Kidney epithelial cell (primary cell): ENCODE data around the gene ANKUB1. TPM values are rescaled to one million over a fixed set of nuclear protein-coding genes. Genes with fewer than 3 reads are reported as not detected.

Experiments
- DNase-seq: peaks from one replicate; pipeline ENCODE4 v3.0.0-alpha.2; 2010; ENCODE audit warnings: low read depth
- H3K27me3 ChIP-seq: 2 replicates; pipeline ENCODE4 v1.6.0; 2011; ENCODE audit warnings: low read length; ENCODE audit not compliant: control insufficient read depth, insufficient read depth
- H3K36me3 ChIP-seq: 2 replicates; pipeline ENCODE4 v1.5.1; 2011; ENCODE audit warnings: low read length; ENCODE audit not compliant: control insufficient read depth, insufficient read depth
- H3K4me3 ChIP-seq: 2 replicates; pipeline ENCODE4 v1.5.1; 2011; ENCODE audit warnings: low read depth, mild to moderate bottlenecking, control low read depth, low read length
- CTCF ChIP-seq: IDR thresholded peaks from 2 replicates; pipeline ENCODE4 v1.5.1; 2011; ENCODE audit warnings: mild to moderate bottlenecking, moderate library complexity, low read length, control low read depth, inconsistent platforms; ENCODE audit not compliant: insufficient read depth, poor library complexity, severe bottlenecking
- total RNA-seq: library from RNA; depleted of rRNA; stranded (reverse); fragments of >200 nt; gene quantifications from 2 replicates; pipeline ENCODE4 v1.2.3, GENCODE V29; 2015

The ANKUB1 gene
- total RNA-seq, 1 donor from 2014 or later: not detected

GRCh38 chr3:149816986-149817385 lies 24.6 kb upstream of the ANKUB1 start:
- DNase-seq: no peak
- H3K36me3 ChIP-seq: no peaks in the 10 kb centered on the region
- H3K27me3 ChIP-seq: no peaks in the 10 kb centered on the region
- H3K4me3 ChIP-seq: no peak overlapping the region
- no peak for TF ChIP-seq CTCF

DNA sequence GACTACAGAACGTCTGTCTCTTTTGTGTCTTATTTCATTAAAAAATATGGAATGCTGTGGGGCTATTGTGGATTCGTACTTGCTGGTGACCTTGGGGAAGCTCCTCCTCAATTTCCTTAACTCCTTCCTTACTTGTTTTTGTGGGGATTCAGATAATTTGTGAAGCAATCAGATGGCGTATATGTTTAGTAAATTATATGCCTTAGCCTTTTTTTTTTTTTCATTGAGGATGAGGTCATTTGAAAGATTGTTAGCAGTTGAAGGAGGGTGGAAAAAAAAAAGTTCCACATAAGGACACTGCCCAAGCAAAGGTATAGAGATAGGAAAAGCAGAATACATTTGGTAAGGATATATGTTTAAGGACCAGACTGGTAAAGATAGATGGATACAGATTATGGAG lies 24.0 kb upstream of the ANKUB1 start:
- Histone ChIP-seq H3K27me3 (no peaks in the 10 kb centered on the region), H3K36me3 (no peaks in the 10 kb centered on the region), H3K4me3 (no peak overlapping the region)
- no peak for DNase-seq
- no peak for TF ChIP-seq CTCF

DNA sequence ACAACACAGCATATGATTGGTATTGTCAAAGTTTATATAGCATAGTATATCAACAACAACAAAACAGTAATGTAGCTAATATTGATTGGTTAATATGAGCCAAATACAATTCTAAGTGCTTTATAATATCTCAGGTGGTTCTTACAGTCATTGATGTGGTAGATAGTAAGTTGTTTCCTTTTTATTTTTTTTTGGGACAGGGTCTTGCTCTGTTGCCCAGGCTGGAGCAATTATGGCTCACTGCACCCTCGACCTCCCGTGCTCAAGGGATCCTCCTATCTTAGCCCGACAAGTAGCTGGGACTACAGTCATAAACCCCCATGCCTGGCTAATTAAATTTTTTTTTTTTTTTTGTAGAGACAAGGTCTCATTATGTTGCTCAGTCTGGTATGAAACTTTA lies 23.4 kb upstream of the ANKUB1 start:
- H3K36me3 ChIP-seq: no peaks in the 10 kb centered on the region
- no peaks in the 10 kb centered on the region for H3K27me3 ChIP-seq
- DNase-seq: no peak
- TF ChIP-seq CTCF: no peak
- H3K4me3 ChIP-seq: no peak overlapping the region

DNA sequence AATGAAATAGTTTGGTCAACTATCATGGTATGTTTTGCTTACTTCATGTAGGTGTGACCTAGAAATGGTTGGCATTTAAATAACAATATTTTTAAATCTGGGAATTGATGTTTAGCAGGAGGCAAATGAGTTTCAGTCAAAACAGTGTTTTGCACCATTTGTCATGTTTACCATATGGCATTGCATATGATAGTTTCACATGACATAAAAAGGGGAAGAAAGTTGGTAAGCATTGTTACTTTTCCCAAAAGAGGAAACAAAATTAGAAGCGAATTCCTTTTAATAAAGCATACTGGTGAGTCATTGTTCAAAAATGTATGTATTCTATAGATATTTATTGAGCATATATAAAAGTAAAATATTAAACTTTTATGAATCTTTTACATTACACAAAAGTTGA lies 23.0 kb upstream of the ANKUB1 start:
- H3K36me3 ChIP-seq: no peaks in the 10 kb centered on the region
- no peak overlapping the region for H3K4me3 ChIP-seq
- no peak for TF ChIP-seq CTCF
- no peaks in the 10 kb centered on the region for H3K27me3 ChIP-seq
- DNase-seq: no peak

DNA sequence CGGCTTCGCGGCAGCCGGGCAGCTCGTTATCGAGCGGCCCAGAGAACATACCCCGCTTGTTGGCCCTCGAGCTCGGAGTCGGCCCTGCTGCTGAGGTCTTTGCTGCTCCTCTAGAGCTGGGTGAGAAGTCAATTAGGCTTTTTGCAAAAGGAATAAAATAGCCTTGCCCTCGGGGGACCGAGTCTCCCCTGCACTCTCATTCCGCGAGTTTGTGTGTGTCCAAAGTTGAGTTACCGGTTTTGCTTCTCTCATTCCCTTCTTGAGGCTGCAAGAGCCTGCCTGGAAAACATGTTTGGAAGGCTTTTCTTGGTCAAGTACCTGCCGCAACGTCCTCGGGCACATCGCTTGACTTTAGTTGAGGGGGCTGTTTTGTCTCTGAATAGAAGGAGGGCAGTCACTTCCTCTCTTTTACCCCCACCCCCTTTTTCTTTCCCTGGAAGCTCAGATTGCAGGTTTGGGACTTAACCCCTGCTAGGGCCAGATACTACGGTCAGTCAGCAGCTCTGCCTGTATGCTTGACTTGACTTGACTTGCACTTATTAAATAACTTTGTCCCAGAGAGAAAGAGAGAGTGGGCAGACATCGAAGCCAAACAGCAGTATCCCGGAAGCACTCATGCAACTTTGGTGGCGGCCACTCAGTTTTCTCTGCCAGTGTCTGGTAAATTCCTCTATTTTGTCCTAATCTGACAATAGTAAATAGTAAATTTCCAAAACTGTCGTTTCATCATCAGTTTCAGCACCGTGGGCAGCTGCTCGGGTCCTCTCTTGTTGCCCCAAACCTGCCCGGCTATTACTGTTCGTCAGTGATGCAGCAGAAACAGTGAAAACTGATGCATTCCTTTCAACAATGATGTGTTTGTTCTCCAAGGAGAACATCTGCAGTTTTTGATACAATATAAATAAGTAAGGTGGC lies 21.3 kb upstream of the ANKUB1 start:
- Histone ChIP-seq H3K4me3 (peak overlapping the region; percentile 63), H3K36me3 (no peaks in the 10 kb centered on the region), H3K27me3 (no peaks in the 10 kb centered on the region)
- DNase-seq: peak; percentile 5
- no peak for TF ChIP-seq CTCF
